RWPE2 (cell line): ENCODE results near the gene WRNIP1.
"Not testable (repeated sequence)": the region's sequence is repeated elsewhere in the genome, so short reads cannot be mapped to it uniquely, and the experiment has no call there.

Experiments
- ATAC-seq: fragments of 200-7000 bp; cut with Tn5 transposase; 3 replicates; pipeline ENCODE4 v1.9.1; 2021; ENCODE audit warnings: low read depth
- DNase-seq: peaks from one replicate; pipeline ENCODE4 v3.0.0-alpha.2; 2020; ENCODE audit warnings: low spot score
- H3K27ac ChIP-seq: fragments of 450-650 bp; 2 replicates; pipeline ENCODE4 v1.5.1; 2017; ENCODE audit warnings: mild to moderate bottlenecking; ENCODE audit not compliant: poor library complexity, severe bottlenecking
- H3K27me3 ChIP-seq: fragments of 250-450 bp; sonication (Bioruptor Pico); 2 replicates; pipeline ENCODE4 v1.5.1; 2021; ENCODE audit warnings: mild to moderate bottlenecking, moderate library complexity; ENCODE audit not compliant: insufficient read depth, poor library complexity, severe bottlenecking
- H3K36me3 ChIP-seq: fragments of 250-450 bp; sonication (Bioruptor Pico); 2 replicates; pipeline ENCODE4 v1.5.1; 2020; ENCODE audit warnings: low read depth, mild to moderate bottlenecking, moderate library complexity
- H3K4me1 ChIP-seq: fragments of 250-450 bp; sonication (Bioruptor Pico); 2 replicates; pipeline ENCODE4 v1.5.1; 2021; ENCODE audit warnings: mild to moderate bottlenecking, moderate library complexity; ENCODE audit not compliant: insufficient read depth, poor library complexity, severe bottlenecking
- H3K4me3 ChIP-seq: fragments of 250-450 bp; sonication (Bioruptor Pico); 2 replicates; pipeline ENCODE4 v1.5.1; 2021; ENCODE audit warnings: mild to moderate bottlenecking, moderate library complexity; ENCODE audit not compliant: severe bottlenecking
- H3K9me3 ChIP-seq: fragments of 250-450 bp; sonication (Bioruptor Pico); 2 replicates; pipeline ENCODE4 v1.5.1; 2021; ENCODE audit warnings: mild to moderate bottlenecking, moderate library complexity; ENCODE audit not compliant: severe bottlenecking
- TF ChIP-seq, protein P1 (sequence below): fragments of 450-650 bp; IDR thresholded peaks from one replicate; pipeline ENCODE4 v1.5.1; 2017; ENCODE audit warnings: mild to moderate bottlenecking, moderate library complexity; ENCODE audit not compliant: poor library complexity, severe bottlenecking

WRNIP1 gene

GRCh38 chr6:2797564-2798031 is 32.4 kb downstream of the WRNIP1 start:
- no peak for DNase-seq
- H3K4me3 ChIP-seq, result no peak overlapping the region
- H3K27me3 ChIP-seq, result no peaks in the 10 kb centered on the region
- H3K9me3 ChIP-seq, result no peaks in the 10 kb centered on the region
- TF ChIP-seq, protein P1, sequence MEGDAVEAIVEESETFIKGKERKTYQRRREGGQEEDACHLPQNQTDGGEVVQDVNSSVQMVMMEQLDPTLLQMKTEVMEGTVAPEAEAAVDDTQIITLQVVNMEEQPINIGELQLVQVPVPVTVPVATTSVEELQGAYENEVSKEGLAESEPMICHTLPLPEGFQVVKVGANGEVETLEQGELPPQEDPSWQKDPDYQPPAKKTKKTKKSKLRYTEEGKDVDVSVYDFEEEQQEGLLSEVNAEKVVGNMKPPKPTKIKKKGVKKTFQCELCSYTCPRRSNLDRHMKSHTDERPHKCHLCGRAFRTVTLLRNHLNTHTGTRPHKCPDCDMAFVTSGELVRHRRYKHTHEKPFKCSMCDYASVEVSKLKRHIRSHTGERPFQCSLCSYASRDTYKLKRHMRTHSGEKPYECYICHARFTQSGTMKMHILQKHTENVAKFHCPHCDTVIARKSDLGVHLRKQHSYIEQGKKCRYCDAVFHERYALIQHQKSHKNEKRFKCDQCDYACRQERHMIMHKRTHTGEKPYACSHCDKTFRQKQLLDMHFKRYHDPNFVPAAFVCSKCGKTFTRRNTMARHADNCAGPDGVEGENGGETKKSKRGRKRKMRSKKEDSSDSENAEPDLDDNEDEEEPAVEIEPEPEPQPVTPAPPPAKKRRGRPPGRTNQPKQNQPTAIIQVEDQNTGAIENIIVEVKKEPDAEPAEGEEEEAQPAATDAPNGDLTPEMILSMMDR, result no peak
- H3K4me1 ChIP-seq, result peaks cover 14% of the 10 kb centered on the region
- H3K27ac ChIP-seq, result no peak overlapping the region
- ATAC-seq, result no peak
- no peaks in the 10 kb centered on the region for H3K36me3 ChIP-seq

GRCh38 chr6:2798586-2799134 is 33.5 kb downstream of the WRNIP1 start:
- Histone ChIP-seq H3K9me3 (no peaks in the 10 kb centered on the region), H3K27me3 (no peaks in the 10 kb centered on the region), H3K4me3 (no peak overlapping the region), H3K27ac (no peak overlapping the region), H3K36me3 (no peaks in the 10 kb centered on the region), H3K4me1 (peaks cover 9% of the 10 kb centered on the region)
- TF ChIP-seq, protein P1, result no peak
- DNase-seq (no peak), ATAC-seq (no peak)

GRCh38 chr6:2799936-2800527 is 34.8 kb downstream of the WRNIP1 start:
- Histone ChIP-seq H3K4me1 (no peaks in the 10 kb centered on the region), H3K27me3 (no peaks in the 10 kb centered on the region), H3K36me3 (no peaks in the 10 kb centered on the region), H3K27ac (no peak overlapping the region), H3K4me3 (no peak overlapping the region), H3K9me3 (no peaks in the 10 kb centered on the region)
- ATAC-seq (no peak), DNase-seq (no peak)
- TF ChIP-seq, protein P1, result no peak

- DNase-seq, result no peak
- Histone ChIP-seq H3K27ac (no peak overlapping the region), H3K4me3 (no peak overlapping the region), H3K36me3 (no peaks in the 10 kb centered on the region), H3K4me1 (no peaks in the 10 kb centered on the region), H3K27me3 (no peaks in the 10 kb centered on the region), H3K9me3 (no peaks in the 10 kb centered on the region)
- no peak for ATAC-seq
- TF ChIP-seq, protein P1, result no peak
Measured at GRCh38 chr6:2800552-2801316, 35.5 kb downstream of the WRNIP1 start.

DNA sequence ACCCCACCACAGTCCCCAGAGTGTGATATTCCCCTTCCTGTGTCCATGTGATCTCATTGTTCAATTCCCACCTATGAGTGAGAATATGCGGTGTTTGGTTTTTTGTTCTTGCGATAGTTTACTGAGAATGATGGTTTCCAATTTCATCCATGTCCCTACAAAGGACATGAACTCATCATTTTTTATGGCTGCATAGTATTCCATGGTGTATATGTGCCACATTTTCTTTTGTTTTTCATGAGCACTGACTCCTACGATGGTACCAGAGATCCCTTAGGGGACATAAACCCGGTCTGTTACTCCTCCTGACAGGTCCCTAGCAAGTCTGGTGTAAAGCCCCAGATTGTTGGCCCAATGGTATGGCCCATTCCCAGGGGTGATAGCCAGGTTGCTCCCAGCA is 36.5 kb downstream of the WRNIP1 start:
- not testable (repeated sequence) for DNase-seq, H3K4me3 ChIP-seq, H3K27ac ChIP-seq, H3K27me3 ChIP-seq, H3K36me3 ChIP-seq, H3K9me3 ChIP-seq, ATAC-seq, H3K4me1 ChIP-seq
